ENCODE results near the gene PPP1R12C.

DNA sequence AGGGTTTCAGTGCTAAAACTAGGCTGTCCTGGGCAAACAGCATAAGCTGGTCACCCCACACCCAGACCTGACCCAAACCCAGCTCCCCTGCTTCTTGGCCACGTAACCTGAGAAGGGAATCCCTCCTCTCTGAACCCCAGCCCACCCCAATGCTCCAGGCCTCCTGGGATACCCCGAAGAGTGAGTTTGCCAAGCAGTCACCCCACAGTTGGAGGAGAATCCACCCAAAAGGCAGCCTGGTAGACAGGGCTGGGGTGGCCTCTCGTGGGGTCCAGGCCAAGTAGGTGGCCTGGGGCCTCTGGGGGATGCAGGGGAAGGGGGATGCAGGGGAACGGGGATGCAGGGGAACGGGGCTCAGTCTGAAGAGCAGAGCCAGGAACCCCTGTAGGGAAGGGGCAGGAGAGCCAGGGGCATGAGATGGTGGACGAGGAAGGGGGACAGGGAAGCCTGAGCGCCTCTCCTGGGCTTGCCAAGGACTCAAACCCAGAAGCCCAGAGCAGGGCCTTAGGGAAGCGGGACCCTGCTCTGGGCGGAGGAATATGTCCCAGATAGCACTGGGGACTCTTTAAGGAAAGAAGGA, 2.8 kb downstream of the PPP1R12C start:
- no peak for TF ChIP-seq POLR2A (IDR thresholded peaks at IDR 0.05)
- TF ChIP-seq, protein P1, sequence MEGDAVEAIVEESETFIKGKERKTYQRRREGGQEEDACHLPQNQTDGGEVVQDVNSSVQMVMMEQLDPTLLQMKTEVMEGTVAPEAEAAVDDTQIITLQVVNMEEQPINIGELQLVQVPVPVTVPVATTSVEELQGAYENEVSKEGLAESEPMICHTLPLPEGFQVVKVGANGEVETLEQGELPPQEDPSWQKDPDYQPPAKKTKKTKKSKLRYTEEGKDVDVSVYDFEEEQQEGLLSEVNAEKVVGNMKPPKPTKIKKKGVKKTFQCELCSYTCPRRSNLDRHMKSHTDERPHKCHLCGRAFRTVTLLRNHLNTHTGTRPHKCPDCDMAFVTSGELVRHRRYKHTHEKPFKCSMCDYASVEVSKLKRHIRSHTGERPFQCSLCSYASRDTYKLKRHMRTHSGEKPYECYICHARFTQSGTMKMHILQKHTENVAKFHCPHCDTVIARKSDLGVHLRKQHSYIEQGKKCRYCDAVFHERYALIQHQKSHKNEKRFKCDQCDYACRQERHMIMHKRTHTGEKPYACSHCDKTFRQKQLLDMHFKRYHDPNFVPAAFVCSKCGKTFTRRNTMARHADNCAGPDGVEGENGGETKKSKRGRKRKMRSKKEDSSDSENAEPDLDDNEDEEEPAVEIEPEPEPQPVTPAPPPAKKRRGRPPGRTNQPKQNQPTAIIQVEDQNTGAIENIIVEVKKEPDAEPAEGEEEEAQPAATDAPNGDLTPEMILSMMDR (IDR thresholded peaks at IDR 0.05): no peak
- no peak for TF ChIP-seq POLR2AphosphoS5 (IDR thresholded peaks at IDR 0.05)
- no peak for TF ChIP-seq EP300 (IDR thresholded peaks at IDR 0.05)
